HG03378 (cell line): ENCODE results near the gene OAS2.
"Not testable (repeated sequence)": the region's sequence is repeated elsewhere in the genome, so short reads cannot be mapped to it uniquely, and the experiment has no call there.

Experiments used
- ATAC-seq: cut with Tn5 transposase; IDR thresholded peaks from one replicate; pipeline ENCODE4 v1.9.1; 2021; ENCODE audit warnings: mild to moderate bottlenecking, moderate library complexity; ENCODE audit not compliant: unreplicated experiment

OAS2 gene

DNA sequence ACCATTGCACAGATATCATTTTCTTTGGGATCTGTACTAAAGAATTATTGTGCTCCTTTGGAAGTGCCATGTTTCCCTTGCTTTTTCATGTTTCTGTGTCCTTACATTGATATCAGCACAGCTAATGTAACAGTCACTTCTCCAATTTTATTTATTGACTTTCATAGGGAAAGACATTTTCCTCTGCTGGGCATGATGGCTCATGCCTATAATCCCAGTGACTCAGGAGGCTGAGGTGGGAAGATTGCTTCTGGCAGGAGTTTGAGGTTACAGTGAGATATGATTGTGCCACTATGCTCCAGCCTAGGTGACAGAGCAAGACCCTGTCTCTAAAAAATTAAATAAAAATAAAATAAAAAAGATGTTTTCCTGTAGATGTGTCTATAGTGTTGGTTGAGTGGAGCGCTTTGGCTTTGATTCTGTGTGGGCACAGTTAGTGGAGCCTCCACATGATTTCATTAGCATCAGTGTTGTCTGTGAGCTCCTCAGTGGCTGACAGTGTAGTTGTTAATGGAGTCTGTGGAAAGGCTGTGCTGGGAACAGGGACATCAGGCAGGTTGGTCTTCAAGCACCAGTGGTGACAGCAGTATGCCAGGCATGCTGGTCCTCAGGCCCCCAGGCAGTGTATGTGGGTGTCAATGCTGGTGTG lies 7.4 kb downstream of the OAS2 start:
- ATAC-seq: no peak

DNA sequence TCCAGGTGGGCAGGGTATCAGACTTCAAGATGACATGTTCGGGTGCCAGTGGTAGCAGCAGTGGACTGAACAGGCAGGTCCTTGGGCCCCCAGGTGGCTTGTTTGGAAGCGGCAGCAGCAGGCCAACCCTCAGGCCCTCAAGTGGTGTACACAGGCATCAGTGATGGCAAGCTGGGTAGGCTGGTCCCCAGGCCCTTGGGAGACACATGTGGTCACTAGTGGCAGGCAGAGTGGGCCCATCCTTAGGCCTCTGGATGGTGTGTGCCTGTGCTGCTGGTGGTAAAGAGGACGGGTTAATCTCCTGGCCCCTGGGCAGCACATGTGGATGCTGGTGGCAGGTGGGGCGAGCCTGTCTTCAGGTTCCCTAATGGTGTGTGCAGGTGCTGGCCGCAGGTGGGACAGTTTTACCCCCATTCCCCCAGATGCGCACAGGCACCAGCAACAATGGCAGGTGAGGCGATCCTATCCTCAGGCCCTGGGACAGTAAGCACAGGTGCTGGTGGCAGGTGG lies 8.0 kb downstream of the OAS2 start:
- ATAC-seq: no peak

DNA sequence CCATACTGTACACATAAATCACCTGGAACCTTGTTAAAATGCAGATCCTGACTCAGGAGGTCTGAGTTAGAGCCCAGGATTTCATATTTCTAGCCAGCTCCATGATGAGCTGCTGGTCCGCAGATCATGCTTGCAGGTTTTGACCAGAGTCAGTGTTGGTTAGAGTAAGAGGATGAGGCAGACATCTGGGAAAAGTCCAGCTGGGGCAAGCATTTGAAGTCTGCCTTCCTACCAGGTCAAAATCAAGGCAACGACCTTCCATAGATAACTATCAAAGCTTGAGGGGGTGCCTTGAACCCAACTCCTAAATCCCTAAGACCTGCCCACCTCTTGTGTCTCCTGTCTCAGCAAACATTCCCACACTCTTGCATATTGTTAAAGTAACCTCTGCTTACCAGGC lies 9.2 kb downstream of the OAS2 start:
- ATAC-seq: no peak

DNA sequence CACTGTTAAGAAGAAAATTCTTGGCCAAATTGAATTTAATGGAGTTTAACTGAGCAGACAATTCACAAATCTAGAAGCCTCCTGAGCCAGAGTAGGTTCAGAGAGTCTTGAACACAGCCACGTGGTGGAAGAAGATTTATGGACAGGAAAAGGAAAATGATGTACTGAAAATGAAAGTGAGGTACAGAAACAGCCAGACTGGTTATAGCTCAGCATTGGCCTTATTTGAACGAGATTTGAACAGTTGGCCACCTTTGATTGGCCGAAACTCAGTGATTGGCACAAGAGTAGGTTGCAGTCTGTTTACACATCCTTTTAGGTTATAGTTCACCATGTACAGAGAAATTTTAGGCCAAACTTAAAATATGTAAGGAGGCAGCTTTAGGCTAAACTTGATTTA lies 9.9 kb downstream of the OAS2 start:
- ATAC-seq: no peak

DNA sequence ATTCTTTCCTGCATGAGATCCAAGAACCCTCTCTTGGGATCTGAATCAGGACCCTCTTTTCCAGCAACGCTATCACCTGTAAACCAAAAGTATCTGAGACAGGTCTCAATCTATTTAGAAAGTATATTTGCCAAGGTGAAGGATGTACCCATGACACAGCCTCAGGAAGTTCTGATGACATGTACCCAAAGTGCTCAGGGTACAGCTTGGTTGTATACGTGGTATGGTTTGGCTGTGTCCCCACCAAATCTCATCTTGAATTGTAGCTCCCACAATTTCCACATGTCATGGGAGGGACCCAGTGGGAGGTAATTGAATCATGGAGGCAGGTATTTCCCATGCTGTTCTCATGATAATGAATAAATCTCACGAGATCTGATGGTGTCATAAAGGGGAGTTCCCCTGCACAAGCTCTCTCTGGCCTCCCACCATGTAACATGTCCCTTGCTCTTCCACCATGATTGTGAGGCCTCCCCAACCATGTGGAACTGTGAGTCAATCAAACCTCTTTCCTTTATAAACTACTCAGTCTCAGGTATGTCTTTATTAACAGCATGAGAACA lies 10.6 kb downstream of the OAS2 start:
- ATAC-seq: not testable (repeated sequence)

DNA sequence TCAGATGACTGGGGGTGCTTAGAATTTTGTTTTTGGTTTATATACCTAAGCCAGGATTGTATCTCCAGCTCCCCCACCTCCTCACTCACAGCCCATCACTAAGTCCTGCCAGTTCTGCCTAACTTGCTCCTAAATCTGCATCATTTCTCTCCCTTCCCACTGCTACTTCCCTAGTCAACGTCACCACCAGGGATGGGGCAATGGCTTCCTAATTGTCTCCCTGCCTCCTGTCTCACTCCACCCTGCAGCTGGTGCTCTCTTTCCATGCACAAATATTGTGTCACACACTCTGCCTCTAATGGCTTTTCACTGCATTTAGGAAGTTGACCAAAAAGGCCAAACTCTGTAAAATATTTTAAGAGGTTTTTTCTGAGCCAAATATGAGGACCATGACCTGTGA lies 11.5 kb downstream of the OAS2 start:
- no peak for ATAC-seq

DNA sequence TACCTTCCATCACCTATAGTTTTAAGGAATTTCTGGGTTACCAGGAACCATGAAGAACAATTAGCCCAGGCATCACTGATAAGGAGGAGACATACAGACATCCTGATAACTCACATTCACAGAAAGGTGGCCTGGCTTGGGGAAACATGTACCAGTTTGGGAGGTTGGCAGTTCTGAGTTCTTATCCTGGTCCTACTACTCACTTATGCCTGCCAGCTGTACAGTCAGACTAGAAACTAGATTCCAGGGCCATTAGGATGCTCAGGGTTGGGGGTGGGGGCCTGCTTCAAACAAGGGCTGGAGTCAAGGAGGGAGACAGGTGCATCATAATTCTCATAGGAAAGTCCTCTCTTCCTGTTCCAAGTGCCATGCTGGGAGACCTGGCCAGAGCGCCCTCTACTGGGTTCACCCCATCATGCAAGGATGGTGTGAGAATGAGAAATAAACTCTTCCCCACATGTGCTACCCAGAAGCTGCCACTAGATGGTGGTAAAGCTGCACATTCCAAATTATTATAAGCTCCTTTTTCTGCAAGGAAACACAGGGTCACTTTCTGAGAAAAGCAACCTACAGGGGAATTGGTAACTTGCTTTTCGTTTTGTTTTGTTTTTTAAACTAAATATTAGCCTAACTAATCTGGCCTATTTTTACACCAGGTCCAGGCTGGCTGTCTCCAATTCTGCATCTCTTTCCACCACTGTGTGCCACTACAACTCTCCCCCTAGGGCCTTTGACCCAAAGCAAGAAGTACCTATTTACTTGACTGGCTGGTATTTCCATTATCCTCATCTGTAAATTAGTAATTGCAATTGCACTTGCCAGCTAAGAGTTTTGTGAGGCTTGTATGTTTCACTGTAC lies 14.5 kb downstream of the OAS2 start:
- no peak for ATAC-seq

DNA sequence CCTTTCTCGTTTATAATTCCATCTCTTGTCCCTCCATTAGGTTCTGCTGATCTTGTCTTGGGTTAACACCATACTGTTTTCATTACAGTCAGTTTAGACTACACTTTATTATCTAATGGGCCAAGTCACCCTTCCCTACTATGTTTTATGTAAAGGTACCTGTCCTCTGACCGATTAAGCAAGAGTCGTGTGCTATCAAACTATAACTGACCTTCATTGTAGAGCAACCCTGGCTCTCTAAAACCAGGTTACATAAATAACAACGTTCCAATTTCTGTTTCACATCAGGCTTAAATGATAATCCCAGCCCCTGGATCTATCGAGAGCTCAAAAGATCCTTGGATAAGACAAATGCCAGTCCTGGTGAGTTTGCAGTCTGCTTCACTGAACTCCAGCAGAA lies 16.7 kb downstream of the OAS2 start:
- ATAC-seq: no peak

DNA sequence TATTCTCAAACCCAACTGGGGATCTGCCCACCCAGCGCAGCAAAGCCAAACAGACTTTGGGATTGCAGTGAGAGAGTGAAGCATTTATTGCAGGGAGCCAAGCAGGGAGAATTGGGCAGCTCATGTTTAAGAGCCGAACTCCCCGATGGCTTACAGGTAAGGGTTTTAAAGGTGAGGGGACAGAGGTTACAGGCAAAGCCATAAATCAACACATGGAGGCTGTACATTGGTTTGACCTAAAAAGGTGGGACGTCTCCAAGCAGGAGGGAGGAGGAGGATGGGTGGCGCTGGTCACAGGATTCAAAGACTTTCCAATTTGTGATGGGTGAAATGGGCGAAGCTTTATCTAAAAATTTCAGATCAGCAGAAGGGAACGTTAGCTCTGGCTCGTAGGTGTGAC lies 18.2 kb downstream of the OAS2 start:
- no peak for ATAC-seq

DNA sequence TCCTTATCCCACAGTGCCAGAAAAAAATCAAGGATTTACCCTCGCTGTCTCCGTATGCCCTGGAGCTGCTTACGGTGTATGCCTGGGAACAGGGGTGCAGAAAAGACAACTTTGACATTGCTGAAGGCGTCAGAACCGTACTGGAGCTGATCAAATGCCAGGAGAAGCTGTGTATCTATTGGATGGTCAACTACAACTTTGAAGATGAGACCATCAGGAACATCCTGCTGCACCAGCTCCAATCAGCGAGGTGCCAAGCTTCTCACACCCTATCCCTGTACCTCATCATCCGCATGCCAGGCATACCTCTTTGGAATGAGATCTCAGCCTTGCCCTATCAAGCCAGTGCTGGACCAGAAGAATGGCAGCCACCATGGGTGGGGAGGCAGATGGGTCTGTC lies 19.2 kb downstream of the OAS2 start:
- ATAC-seq: no peak

DNA sequence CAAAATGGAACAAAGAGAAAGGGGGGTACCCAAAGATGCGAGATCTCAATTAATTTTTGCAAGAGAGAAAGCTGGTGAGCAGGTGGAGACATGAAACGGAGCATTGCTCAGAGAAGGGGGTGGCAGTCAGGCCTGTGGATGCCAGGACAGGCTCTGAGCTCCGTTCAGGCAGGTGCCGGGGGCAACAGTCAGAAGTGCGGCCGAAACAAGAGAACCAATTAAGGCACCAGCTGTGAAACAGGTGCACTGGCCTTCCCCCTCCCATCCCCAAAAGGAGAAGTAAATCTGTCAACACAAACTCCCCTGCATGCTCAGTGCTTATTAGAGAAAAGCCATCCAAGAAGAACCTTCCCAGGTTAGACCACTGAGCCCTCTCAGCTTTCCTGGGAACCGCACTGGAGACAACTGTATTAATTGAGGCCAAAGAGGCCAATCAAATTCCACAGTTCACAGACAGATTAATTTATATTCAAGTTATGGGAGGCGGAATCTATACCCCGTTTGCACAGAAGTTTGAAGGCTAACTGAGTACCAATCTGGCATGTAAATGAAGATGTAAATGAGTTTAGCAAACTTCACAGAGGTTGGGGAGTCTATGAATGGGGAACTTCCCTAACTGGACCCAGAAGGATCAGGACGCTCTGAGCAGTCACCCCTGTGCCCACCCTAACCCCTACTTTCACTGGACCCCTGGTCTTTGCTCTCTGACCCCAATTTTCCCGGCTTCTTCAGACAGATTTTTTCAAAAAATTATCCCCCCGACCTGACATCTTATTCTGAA lies 20.9 kb downstream of the OAS2 start:
- ATAC-seq: peak; percentile 50

DNA sequence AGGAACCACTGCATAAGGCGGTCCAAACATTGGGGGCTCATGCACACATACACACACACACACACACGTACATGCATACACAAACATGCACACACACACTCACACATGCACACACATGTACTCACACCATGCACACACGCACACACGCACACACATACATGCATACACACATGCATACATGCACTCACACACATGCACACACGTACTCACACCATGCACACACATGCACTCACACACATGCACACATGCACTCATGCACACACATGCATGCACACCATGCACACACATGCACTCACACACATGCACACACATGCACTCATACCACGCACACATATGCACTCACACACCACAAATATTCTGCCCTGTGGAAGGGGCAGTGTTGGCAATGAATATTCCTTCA lies 22.1 kb downstream of the OAS2 start:
- ATAC-seq: no peak

DNA sequence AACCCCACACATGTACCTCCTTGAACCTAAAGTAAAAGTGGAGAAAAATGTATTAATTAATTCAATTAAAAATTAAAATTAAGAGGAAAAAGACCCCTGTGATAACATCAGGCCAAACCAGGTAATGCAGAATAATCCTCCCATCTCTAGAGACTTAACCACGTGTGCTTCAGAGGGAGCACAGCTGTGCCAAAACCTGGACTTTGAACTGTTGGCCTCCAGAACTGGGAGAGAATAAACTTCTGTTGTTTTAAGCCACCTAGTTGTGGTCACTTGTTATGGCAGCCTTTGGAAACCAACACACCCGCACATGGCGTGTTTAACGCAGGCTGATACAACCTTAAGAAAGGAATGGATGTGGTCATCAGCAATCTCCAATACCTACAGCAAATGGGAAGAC lies 23.8 kb downstream of the OAS2 start:
- ATAC-seq: no peak

DNA sequence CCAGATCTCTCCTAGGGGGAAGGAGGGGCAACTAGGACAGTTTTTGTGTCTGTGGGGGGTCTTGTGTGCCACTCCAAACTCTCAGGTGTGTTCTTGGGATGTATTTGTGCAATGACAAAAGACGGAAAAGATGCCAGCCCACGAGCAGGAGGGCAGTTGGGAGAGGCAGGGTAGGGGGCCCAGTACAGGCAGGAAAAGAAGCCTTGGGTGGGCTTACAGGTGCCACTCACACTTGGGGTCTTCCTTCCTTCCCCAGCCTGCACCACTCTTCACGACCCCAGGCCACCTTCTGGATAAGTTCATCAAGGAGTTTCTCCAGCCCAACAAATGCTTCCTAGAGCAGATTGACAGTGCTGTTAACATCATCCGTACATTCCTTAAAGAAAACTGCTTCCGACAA lies 24.4 kb downstream of the OAS2 start:
- ATAC-seq: no peak

DNA sequence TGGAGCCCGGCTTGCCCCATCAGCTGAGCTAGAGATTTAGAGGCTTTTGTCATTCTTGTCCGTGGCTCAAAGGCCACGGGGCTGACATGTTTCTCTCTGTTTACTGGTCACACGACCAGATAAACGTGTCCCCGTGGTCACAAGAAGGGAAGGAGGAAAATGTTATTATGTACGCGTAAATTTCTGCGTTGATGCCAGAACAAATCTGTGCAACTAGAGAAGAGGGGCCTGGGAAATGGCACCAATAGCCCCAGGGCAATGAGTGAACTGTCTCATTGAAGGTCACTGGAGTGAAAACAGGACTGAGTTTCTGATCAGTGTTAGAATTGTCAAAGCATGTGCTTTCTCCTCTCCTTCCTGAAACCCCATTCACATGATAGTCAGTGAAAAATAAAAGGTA lies 25.3 kb downstream of the OAS2 start:
- no peak for ATAC-seq

DNA sequence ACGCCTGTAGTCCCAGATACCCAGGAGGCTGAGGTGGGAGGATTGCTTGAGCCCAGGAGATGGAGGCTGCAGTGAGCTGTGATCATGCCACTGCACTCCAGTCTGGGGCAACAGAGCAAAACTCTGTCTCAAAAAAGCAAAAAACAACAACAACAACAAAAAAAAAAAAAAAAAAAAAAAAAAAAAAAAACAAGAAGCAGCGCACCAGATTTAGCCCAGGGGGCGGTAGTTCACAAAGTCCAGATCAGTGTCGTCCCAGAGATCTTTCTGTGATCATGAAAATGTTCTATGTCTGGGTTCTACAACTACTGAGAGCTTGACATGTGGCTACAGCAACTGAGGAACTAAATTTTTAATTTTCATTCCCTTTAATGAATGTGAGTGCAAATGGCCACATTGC lies 27.4 kb downstream of the OAS2 start:
- ATAC-seq: no peak

DNA sequence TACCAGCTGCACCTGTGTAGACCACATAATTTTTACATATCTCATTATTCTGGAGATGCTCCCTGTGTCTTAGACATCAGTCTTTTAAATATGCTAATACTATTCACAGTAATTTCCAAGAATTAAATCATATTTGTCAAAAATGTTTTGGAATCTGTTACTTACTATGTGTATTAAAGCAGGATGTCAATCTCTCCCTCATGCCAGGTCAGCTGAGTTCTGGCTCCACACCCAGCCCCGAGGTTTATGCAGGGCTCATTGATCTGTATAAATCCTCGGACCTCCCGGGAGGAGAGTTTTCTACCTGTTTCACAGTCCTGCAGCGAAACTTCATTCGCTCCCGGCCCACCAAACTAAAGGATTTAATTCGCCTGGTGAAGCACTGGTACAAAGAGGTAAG lies 27.9 kb downstream of the OAS2 start:
- no peak for ATAC-seq

DNA sequence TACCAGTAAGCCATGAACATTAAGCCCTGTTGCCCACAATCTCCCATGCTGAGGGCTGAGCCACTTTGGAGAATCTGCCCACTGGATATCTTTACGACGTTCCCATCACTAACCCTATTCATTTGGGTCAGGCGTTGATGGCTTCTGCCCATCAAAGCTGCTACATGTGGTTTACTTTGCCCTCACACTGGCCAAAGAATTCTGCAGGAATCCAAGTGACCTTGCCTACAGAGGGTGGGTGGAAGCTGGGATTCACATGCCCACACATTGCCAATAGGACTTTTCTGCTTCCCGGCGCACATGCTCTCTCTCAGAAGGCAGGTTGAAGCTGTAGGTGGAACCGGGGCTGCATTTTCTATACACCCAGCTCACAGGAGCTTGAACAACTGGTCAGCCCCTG lies 28.3 kb downstream of the OAS2 start:
- ATAC-seq: no peak

DNA sequence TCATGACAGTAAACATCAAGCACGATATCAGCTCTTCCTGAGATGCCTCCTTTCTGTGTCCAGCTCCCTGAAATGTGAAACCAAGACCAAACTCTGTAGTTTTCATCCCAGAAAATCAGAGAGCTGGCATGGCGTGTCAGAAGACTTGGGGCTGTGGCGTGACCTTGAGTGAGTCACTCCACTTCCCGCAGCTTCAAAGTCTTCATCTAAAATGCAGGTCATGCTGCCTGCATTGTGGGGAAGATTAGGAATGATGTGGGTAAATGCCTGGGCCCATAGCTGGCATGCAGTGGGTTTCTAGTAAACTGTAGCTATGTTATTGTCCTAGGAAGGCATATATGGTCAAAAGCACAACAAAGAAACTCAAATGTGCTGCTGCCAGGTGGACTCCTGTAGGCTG lies 28.8 kb downstream of the OAS2 start:
- no peak for ATAC-seq

DNA sequence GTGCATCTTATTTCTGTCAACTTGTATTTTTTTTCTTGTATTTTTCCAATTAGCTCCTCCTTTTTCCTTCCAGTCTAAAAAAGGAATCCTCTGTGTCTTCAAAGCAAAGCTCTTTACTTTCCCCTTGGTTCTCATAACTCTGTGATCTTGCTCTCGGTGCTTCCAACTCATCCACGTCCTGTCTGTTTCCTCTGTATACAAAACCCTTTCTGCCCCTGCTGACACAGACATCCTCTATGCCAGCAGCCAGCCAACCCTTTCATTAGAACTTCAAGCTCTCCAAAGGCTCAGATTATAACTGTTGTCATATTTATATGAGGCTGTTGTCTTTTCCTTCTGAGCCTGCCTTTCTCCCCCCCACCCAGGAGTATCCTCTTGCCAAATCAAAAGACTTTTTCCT lies 32.4 kb downstream of the OAS2 start:
- ATAC-seq: no peak

DNA sequence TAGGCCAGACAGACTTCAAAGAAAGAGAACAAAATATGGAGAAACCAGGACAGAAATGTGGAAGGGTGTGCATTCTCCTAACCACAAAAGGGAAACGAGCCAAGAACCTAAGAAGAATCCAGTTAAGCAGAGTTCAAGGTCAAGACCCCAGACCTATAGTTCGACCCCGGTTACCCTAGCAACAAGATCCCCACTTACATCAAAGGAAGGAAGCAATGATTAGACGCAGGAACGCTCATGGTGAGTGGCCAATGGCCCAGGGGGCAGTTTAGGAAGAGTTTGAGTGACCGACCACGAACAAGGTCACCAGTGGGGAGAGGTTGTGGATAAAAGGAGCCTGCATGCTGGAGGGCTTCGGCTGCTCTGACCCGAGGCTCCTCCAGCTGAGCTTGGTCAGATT lies 36.2 kb downstream of the OAS2 start:
- ATAC-seq: no peak
